Measurements from ENCODE around the gene SON. TPM values are rescaled to one million over a fixed set of nuclear protein-coding genes. Genes with fewer than 3 reads are reported as not detected.

Gene SON
- total RNA-seq, 1 experiment from 2014 or later = 220 TPM

- no peaks in the 10 kb centered on the region for H3K27me3 ChIP-seq (replicated peaks; ENCODE audit: control insufficient read depth, insufficient read depth, low read length)
- H3K4me1 ChIP-seq = no peaks in the 10 kb centered on the region
- TF ChIP-seq CTCF (IDR thresholded peaks at IDR 0.05; ENCODE audit: insufficient read depth in 1 of 2, low read depth in 1 of 2, low read length in 1 of 2, severe bottlenecking in 1 of 2, unreplicated experiment in 1 of 2) = no peak
- CTCF ChIA-PET = no interaction called here
- DNase-seq = no peak
- no peak overlapping the region for H3K4me3 ChIP-seq (ENCODE audit: low read depth, low read length)
- intact Hi-C loops (cut with micrococcal nuclease; ENCODE audit: unreplicated experiment) = no loop called here
- peaks cover 17% of the 10 kb centered on the region for H3K36me3 ChIP-seq (ENCODE audit: control insufficient read depth, insufficient read depth, low read length)
- no TSS peak for BruUV-seq (replicated peaks)
- Mint-ChIP-seq H3K9me3 (ENCODE audit: unreplicated experiment) (peaks cover 10% of the 10 kb centered on the region), H3K4me1 (ENCODE audit: low read depth, unreplicated experiment) (no peaks in the 10 kb centered on the region), H3K27me3 (ENCODE audit: insufficient read depth, unreplicated experiment) (no peaks in the 10 kb centered on the region), H3K4me3 (ENCODE audit: unreplicated experiment) (no peak overlapping the region), H3K27ac (ENCODE audit: unreplicated experiment) (no peak overlapping the region), H3K36me3 (ENCODE audit: insufficient read depth, unreplicated experiment) (peaks cover 99% of the 10 kb centered on the region)
- POLR2A ChIA-PET = interaction anchor here (0.6 kb wide), 1 partner anchor 579 kb away, joined by 3 read pairs; no protein-coding TSS in a partner anchor
- no peaks in the 10 kb centered on the region for H3K9me3 ChIP-seq
Observed at GRCh38 chr21:33550772-33551660, 8.2 kb downstream of the SON start.

GRCh38 chr21:33551664-33552063, 8.8 kb downstream of the SON start:
- intact Hi-C loops (cut with micrococcal nuclease; ENCODE audit: unreplicated experiment) = no loop called here
- H3K4me3 ChIP-seq (ENCODE audit: low read depth, low read length) = no peak overlapping the region
- H3K27me3 ChIP-seq (replicated peaks; ENCODE audit: control insufficient read depth, insufficient read depth, low read length) = no peaks in the 10 kb centered on the region
- H3K27ac Mint-ChIP-seq (ENCODE audit: unreplicated experiment) = no peak overlapping the region
- no peak overlapping the region for H3K4me3 Mint-ChIP-seq (ENCODE audit: unreplicated experiment)
- no peaks in the 10 kb centered on the region for H3K4me1 Mint-ChIP-seq (ENCODE audit: low read depth, unreplicated experiment)
- H3K36me3 ChIP-seq (ENCODE audit: control insufficient read depth, insufficient read depth, low read length) = peaks cover 17% of the 10 kb centered on the region
- no TSS peak for BruUV-seq (replicated peaks)
- H3K4me1 ChIP-seq = no peaks in the 10 kb centered on the region
- ChIA-PET POLR2A (interaction anchor here (0.6 kb wide), 1 partner anchor 580 kb away, joined by 3 read pairs; no protein-coding TSS in a partner anchor), CTCF (no interaction called here)
- H3K9me3 ChIP-seq = no peaks in the 10 kb centered on the region
- no peak for DNase-seq
- peaks cover 99% of the 10 kb centered on the region for H3K36me3 Mint-ChIP-seq (ENCODE audit: insufficient read depth, unreplicated experiment)
- TF ChIP-seq CTCF (IDR thresholded peaks at IDR 0.05; ENCODE audit: insufficient read depth in 1 of 2, low read depth in 1 of 2, low read length in 1 of 2, severe bottlenecking in 1 of 2, unreplicated experiment in 1 of 2) = no peak
- peaks cover 10% of the 10 kb centered on the region for H3K9me3 Mint-ChIP-seq (ENCODE audit: unreplicated experiment)
- no peaks in the 10 kb centered on the region for H3K27me3 Mint-ChIP-seq (ENCODE audit: insufficient read depth, unreplicated experiment)

GRCh38 chr21:33552093-33552998, 9.5 kb downstream of the SON start:
- H3K36me3 ChIP-seq (ENCODE audit: control insufficient read depth, insufficient read depth, low read length) = peaks cover 17% of the 10 kb centered on the region
- ChIA-PET CTCF (no interaction called here), POLR2A (no interaction called here)
- Mint-ChIP-seq H3K27me3 (ENCODE audit: insufficient read depth, unreplicated experiment) (no peaks in the 10 kb centered on the region), H3K4me1 (ENCODE audit: low read depth, unreplicated experiment) (no peaks in the 10 kb centered on the region), H3K4me3 (ENCODE audit: unreplicated experiment) (no peak overlapping the region), H3K27ac (ENCODE audit: unreplicated experiment) (no peak overlapping the region), H3K9me3 (ENCODE audit: unreplicated experiment) (peaks cover 10% of the 10 kb centered on the region), H3K36me3 (ENCODE audit: insufficient read depth, unreplicated experiment) (peaks cover 99% of the 10 kb centered on the region)
- H3K4me1 ChIP-seq = no peaks in the 10 kb centered on the region
- BruUV-seq (replicated peaks) = no TSS peak
- no peak overlapping the region for H3K4me3 ChIP-seq (ENCODE audit: low read depth, low read length)
- DNase-seq = no peak
- no peak for TF ChIP-seq CTCF (IDR thresholded peaks at IDR 0.05; ENCODE audit: insufficient read depth in 1 of 2, low read depth in 1 of 2, low read length in 1 of 2, severe bottlenecking in 1 of 2, unreplicated experiment in 1 of 2)
- H3K9me3 ChIP-seq = no peaks in the 10 kb centered on the region
- no peaks in the 10 kb centered on the region for H3K27me3 ChIP-seq (replicated peaks; ENCODE audit: control insufficient read depth, insufficient read depth, low read length)
- intact Hi-C loops (cut with micrococcal nuclease; ENCODE audit: unreplicated experiment) = no loop called here
